Measurements from ENCODE around the gene MCTP1.
A peak's percentile ranks its signal among the peaks of the same experiment; 100 is the strongest.

MCTP1 gene

GRCh38 chr5:94694671-94695070 lies 590.2 kb downstream of the MCTP1 start:
- TF ChIP-seq EZH2phosphoT487 (IDR thresholded peaks at IDR 0.05; ENCODE audit: borderline replicate concordance) = no peak
- TF ChIP-seq CTCF (conservative IDR thresholded peaks at IDR 0.05; ENCODE audit: low read length) = no peak
- no peak overlapping the region for H3K4me2 ChIP-seq (ENCODE audit: low read depth, low read length, poor library complexity, severe bottlenecking)
- H2AFZ ChIP-seq (ENCODE audit: low read length) = no peak overlapping the region
- no peaks in the 10 kb centered on the region for H3K9me3 ChIP-seq (ENCODE audit: insufficient read depth, low read depth, low read length)
- no peak overlapping the region for H3K4me3 ChIP-seq (ENCODE audit: low read length, poor library complexity, severe bottlenecking)
- H3K79me2 ChIP-seq (ENCODE audit: insufficient read depth, low read length) = no peaks in the 10 kb centered on the region
- no peaks in the 10 kb centered on the region for H3F3A ChIP-seq (ENCODE audit: low read depth)
- no peaks in the 10 kb centered on the region for H3K27me3 ChIP-seq (ENCODE audit: insufficient read depth, low read length, poor library complexity, severe bottlenecking)
- H4K20me1 ChIP-seq (ENCODE audit: insufficient read depth, low read length, poor library complexity, severe bottlenecking) = no peaks in the 10 kb centered on the region
- H3K36me3 ChIP-seq (ENCODE audit: insufficient read depth, low read length) = peaks cover 7% of the 10 kb centered on the region; the same call in 1 of the 2 replicates
- no peaks in the 10 kb centered on the region for H3K9me2 ChIP-seq (replicated peaks; ENCODE audit: low read depth, low read length)
- H3K9ac ChIP-seq (ENCODE audit: low read depth, low read length, poor library complexity, severe bottlenecking) = no peak overlapping the region
- H3K4me1 ChIP-seq (ENCODE audit: insufficient read depth, low read length, poor library complexity, severe bottlenecking) = no peaks in the 10 kb centered on the region

GRCh38 chr5:94693845-94694370 lies 591.0 kb downstream of the MCTP1 start:
- no peaks in the 10 kb centered on the region for H3K4me1 ChIP-seq (ENCODE audit: insufficient read depth, low read length, poor library complexity, severe bottlenecking)
- no peaks in the 10 kb centered on the region for H3F3A ChIP-seq (ENCODE audit: low read depth)
- no peaks in the 10 kb centered on the region for H4K20me1 ChIP-seq (ENCODE audit: insufficient read depth, low read length, poor library complexity, severe bottlenecking)
- no peaks in the 10 kb centered on the region for H3K27me3 ChIP-seq (ENCODE audit: insufficient read depth, low read length, poor library complexity, severe bottlenecking)
- H3K4me3 ChIP-seq (ENCODE audit: low read length, poor library complexity, severe bottlenecking) = no peak overlapping the region
- TF ChIP-seq CTCF (conservative IDR thresholded peaks at IDR 0.05; ENCODE audit: low read length) = no peak
- no peak for TF ChIP-seq EZH2phosphoT487 (IDR thresholded peaks at IDR 0.05; ENCODE audit: borderline replicate concordance)
- no peak overlapping the region for H3K4me2 ChIP-seq (ENCODE audit: low read depth, low read length, poor library complexity, severe bottlenecking)
- no peak overlapping the region for H2AFZ ChIP-seq (ENCODE audit: low read length)
- no peak overlapping the region for H3K9ac ChIP-seq (ENCODE audit: low read depth, low read length, poor library complexity, severe bottlenecking)
- H3K9me3 ChIP-seq (ENCODE audit: insufficient read depth, low read depth, low read length) = no peaks in the 10 kb centered on the region
- H3K9me2 ChIP-seq (replicated peaks; ENCODE audit: low read depth, low read length) = no peaks in the 10 kb centered on the region
- H3K79me2 ChIP-seq (ENCODE audit: insufficient read depth, low read length) = no peaks in the 10 kb centered on the region
- H3K36me3 ChIP-seq (ENCODE audit: insufficient read depth, low read length) = peaks cover 9% of the 10 kb centered on the region; the same call in 1 of the 2 replicates

- H3K79me2 ChIP-seq (ENCODE audit: insufficient read depth, low read length) = no peaks in the 10 kb centered on the region
- no peak overlapping the region for H3K4me3 ChIP-seq (ENCODE audit: low read length, poor library complexity, severe bottlenecking)
- no peaks in the 10 kb centered on the region for H3K4me1 ChIP-seq (ENCODE audit: insufficient read depth, low read length, poor library complexity, severe bottlenecking)
- H3K9me3 ChIP-seq (ENCODE audit: insufficient read depth, low read depth, low read length) = no peaks in the 10 kb centered on the region
- H3F3A ChIP-seq (ENCODE audit: low read depth) = no peaks in the 10 kb centered on the region
- TF ChIP-seq EZH2phosphoT487 (IDR thresholded peaks at IDR 0.05; ENCODE audit: borderline replicate concordance) (no peak), CTCF (conservative IDR thresholded peaks at IDR 0.05; ENCODE audit: low read length) (peak; percentile 52)
- peaks cover 15% of the 10 kb centered on the region; the same call in 1 of the 2 replicates for H3K36me3 ChIP-seq (ENCODE audit: insufficient read depth, low read length)
- H3K9me2 ChIP-seq (replicated peaks; ENCODE audit: low read depth, low read length) = no peaks in the 10 kb centered on the region
- no peak overlapping the region for H2AFZ ChIP-seq (ENCODE audit: low read length)
- no peaks in the 10 kb centered on the region for H3K27me3 ChIP-seq (ENCODE audit: insufficient read depth, low read length, poor library complexity, severe bottlenecking)
- no peaks in the 10 kb centered on the region for H4K20me1 ChIP-seq (ENCODE audit: insufficient read depth, low read length, poor library complexity, severe bottlenecking)
- H3K9ac ChIP-seq (ENCODE audit: low read depth, low read length, poor library complexity, severe bottlenecking) = no peak overlapping the region
- no peak overlapping the region for H3K4me2 ChIP-seq (ENCODE audit: low read depth, low read length, poor library complexity, severe bottlenecking)
Measured at GRCh38 chr5:94693043-94693822, 591.7 kb downstream of the MCTP1 start.
